ENCODE measurements around the gene WDR27.

DNA sequence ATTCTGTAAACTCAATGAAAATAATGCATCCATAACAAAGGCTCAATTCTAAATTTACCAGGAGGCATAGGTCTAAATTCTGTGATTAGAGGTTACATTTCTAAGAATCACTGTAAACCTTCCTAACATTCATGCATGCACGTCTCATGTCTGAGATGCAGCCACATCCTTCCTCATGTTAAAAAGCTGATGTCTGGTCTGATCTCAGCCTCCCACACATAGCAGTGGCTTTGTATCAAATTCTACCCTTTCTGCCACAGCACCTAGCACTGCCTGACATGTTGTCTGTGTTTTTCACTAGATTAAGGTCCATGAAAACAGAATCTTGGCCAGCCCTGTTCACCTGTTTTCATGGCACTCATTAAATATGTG lies 171.1 kb downstream of the WDR27 start:
- TF ChIP-seq, protein P1, sequence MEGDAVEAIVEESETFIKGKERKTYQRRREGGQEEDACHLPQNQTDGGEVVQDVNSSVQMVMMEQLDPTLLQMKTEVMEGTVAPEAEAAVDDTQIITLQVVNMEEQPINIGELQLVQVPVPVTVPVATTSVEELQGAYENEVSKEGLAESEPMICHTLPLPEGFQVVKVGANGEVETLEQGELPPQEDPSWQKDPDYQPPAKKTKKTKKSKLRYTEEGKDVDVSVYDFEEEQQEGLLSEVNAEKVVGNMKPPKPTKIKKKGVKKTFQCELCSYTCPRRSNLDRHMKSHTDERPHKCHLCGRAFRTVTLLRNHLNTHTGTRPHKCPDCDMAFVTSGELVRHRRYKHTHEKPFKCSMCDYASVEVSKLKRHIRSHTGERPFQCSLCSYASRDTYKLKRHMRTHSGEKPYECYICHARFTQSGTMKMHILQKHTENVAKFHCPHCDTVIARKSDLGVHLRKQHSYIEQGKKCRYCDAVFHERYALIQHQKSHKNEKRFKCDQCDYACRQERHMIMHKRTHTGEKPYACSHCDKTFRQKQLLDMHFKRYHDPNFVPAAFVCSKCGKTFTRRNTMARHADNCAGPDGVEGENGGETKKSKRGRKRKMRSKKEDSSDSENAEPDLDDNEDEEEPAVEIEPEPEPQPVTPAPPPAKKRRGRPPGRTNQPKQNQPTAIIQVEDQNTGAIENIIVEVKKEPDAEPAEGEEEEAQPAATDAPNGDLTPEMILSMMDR (IDR thresholded peaks at IDR 0.05) = no peak
- no peak for TF ChIP-seq POLR2A (IDR thresholded peaks at IDR 0.05)

Measured in prostate gland (tissue), 2 donors.